NCI-H446 (cell line): Measurements from ENCODE around the gene TNFRSF21.
"Not testable (repeated sequence)": the region's sequence is repeated elsewhere in the genome, so short reads cannot be mapped to it uniquely, and the experiment has no call there.

Source experiments
- DNase-seq, 2 experiments: peaks; one replicate each; lab custom pipeline; 2025; lab: John Stamatoyannopoulos, UW

TNFRSF21 gene

DNA sequence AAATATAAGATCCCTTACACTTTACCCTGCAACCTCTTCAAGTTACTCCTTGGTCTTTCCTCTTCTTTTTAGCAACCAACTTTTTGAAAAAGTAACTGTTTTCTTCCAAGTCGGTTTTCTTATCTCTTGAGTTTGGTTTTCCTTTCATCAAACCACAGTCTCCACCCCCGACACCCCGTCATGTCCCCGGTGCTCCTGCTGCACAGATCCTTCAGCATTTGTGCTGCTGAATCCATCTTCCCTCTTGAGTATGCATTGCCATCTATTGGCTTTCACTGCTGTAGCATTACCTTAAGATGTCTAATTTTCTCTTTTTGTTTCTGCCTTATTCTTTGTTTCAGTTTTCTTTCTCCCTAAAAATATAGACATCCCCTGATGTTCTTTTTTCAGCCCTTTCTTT lies 11.9 kb upstream of the TNFRSF21 start:
- no peak for DNase-seq

DNA sequence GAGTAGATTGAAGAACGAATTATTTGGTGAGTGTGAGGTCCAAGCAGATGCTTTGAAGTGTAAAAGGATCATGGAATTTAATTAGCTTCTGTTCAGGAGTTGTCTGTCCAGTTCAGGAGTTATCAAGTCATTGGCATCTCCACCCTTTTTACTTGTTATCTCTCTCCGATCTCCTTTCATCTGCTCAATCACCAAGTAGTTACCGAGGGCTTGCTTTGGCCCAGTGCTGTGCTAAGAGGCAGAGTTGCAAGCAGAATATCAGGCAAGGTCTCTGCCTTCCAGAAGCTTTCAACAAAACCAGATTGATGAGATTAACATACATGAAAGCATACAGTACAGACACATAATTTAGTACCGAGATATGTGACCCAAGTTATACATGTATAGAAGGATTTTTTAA lies 10.2 kb upstream of the TNFRSF21 start:
- no peak for DNase-seq

GRCh38 chr6:47319382-47319781 lies 9.7 kb upstream of the TNFRSF21 start:
- no peak for DNase-seq

GRCh38 chr6:47318236-47318989 lies 8.7 kb upstream of the TNFRSF21 start:
- no peak for DNase-seq

- DNase-seq: not testable (repeated sequence)
Observed at GRCh38 chr6:47315181-47315580, 5.5 kb upstream of the TNFRSF21 start.

GRCh38 chr6:47310131-47310480 lies 401 bp upstream of the TNFRSF21 start:
- DNase-seq: no peak

- DNase-seq: no peak
Observed at GRCh38 chr6:47308552-47309290, 984 bp downstream of the TNFRSF21 start.

DNA sequence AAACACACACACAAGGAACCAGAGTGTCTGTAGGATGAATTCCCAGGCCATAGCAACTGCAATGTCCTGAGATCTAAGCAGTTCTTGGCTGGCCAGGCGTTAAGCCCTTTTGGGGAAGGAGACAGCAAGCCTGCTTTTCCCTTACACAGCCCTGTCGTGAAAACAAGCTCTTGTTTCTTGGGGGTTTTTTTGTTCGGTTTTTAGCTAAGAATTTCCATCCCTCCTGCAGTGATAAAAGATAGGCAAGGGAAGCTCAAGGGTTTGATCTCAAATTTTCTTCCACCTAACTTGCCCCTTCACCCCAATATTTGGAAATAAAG lies 1.5 kb downstream of the TNFRSF21 start:
- DNase-seq: no peak

GRCh38 chr6:47307362-47308197 lies 2.1 kb downstream of the TNFRSF21 start:
- DNase-seq: no peak

- DNase-seq: no peak
Observed at GRCh38 chr6:47306887-47307286, 2.8 kb downstream of the TNFRSF21 start.

- no peak for DNase-seq
Observed at GRCh38 chr6:47303861-47304260, 5.8 kb downstream of the TNFRSF21 start.

- no peak for DNase-seq
Observed at GRCh38 chr6:47303342-47303741, 6.4 kb downstream of the TNFRSF21 start.

DNA sequence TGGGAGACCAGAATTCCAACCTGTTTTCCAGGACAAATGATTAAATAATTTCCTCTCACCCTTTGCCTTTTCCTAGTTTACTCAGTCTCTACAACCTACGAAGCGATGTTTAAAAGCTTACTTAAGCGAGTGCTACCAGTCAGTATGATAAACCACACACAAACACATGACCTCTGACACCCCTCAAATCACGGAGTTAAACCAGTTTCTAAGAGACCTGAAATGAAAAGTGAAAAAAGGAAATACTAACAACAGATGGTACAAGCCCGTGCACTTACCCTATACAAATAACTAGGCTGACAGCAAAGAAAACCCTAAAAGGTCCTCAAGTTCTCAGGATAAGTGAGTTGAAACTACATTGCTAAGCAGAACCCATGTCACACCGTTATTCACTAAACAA lies 7.7 kb downstream of the TNFRSF21 start:
- DNase-seq: no peak

GRCh38 chr6:47301441-47301840 lies 8.3 kb downstream of the TNFRSF21 start:
- DNase-seq: no peak

DNA sequence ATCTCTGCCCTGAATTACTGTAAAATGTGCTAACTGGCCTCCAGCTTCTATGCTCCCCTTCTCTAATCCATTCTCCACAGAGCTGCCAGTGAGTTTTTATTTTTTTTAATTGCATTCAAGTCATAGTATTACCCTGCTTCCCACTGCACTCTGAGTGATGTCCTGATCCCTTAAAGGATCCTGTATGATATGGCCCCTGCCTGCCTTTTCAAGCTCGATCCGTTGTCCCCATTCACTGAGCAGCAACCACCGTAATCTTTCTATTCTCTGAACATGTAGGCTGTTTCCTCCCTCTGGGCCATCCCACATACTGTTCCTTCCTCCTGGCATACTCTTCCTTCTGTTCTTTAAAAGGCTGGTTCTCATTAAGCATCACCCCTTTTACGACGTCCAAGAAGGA lies 9.3 kb downstream of the TNFRSF21 start:
- no peak for DNase-seq

GRCh38 chr6:47299965-47300364 lies 9.7 kb downstream of the TNFRSF21 start:
- no peak for DNase-seq

DNA sequence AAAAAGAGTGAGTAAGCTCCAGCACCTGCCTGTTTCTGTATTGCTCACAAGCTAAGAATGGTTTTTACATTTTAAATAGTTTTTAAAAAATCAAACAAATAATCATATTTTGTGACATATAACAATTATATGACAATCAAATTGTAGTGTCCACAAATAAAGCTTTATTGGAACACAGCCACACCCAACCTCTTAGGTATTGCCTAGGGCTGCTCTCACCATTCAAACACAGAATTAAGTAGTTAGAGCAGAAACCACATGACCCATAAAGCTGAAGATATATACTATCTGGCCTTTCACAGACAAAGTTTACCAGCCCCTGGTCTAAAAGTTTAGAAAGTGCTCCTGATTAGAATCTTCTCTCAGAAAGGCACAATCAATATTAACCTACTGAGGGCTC lies 11.2 kb downstream of the TNFRSF21 start:
- no peak for DNase-seq

GRCh38 chr6:47294990-47295389 lies 14.7 kb downstream of the TNFRSF21 start:
- DNase-seq: no peak

- no peak for DNase-seq
Observed at GRCh38 chr6:47292944-47293343, 16.8 kb downstream of the TNFRSF21 start.

GRCh38 chr6:47292027-47292426 lies 17.7 kb downstream of the TNFRSF21 start:
- no peak for DNase-seq

DNA sequence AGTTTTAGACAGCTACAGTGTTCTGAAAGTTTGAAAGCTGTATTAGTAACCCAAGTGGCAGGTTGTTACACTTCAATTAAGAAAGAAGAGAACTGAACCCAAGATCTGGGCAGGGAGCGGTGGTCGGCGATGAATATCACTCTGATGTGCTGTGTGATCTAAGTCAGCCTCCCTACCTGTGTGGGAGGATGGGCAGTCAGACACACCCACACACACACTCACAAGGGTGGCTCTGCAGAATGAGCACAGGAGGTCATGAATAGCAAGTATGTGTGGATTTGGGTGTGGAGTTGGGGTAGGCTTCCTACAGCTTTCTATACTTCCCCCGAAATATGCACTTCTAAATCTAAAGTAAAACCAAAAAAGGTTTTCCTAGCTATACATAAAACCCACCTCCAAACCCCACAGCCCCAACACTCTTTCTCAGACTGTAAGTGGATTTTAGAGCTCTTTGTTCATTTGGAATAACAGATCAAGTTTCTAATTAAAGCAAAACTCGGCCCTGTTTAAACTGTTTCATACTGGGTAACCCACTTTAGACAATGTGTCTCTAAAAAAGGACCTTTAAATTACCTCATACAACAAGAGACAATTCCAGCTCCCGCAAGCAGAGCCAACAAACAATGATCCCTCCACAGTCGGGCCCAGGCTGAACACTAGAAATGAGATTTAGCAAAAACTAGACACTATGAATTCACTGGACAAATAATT lies 19.4 kb downstream of the TNFRSF21 start:
- no peak for DNase-seq
